ENCODE data around the gene DNAL1. TPM values are rescaled to one million over a fixed set of nuclear protein-coding genes. Genes with fewer than 3 reads are reported as not detected.

Gene DNAL1
- total and polyA plus RNA-seq, 2 experiments from 2014 or later, result 5.9 to 16.7 TPM

- peaks cover 35% of the 10 kb centered on the region for H3F3A ChIP-seq (ENCODE audit: insufficient read depth)
- H3K9me3 ChIP-seq (ENCODE audit: low read depth), result no peaks in the 10 kb centered on the region
- no peak for DNase-seq
- no peak for TF ChIP-seq EZH2phosphoT487 (IDR thresholded peaks at IDR 0.05; ENCODE audit: insufficient read depth, low read depth)
- peaks cover 16% of the 10 kb centered on the region for H3K4me1 ChIP-seq (ENCODE audit: insufficient read depth)
- H3K4me2 ChIP-seq (ENCODE audit: unreplicated experiment), result peak overlapping the region; percentile 93
- no peaks in the 10 kb centered on the region; the same call in 1 of the 2 replicates for H4K20me1 ChIP-seq (ENCODE audit: insufficient read depth)
- H3K27ac ChIP-seq, result peak overlapping the region; percentile 89
- H2AFZ ChIP-seq, result peak overlapping the region; percentile 81
- in situ Hi-C loops (cut with MboI), result no loop called here
- peak overlapping the region; percentile 95 for H3K9ac ChIP-seq
- H3K36me3 ChIP-seq (ENCODE audit: low read depth), result peaks cover 18% of the 10 kb centered on the region
- H3K79me2 ChIP-seq (ENCODE audit: insufficient read depth), result peaks cover 45% of the 10 kb centered on the region
- no peaks in the 10 kb centered on the region for H3K27me3 ChIP-seq (replicated peaks; ENCODE audit: insufficient read depth)
- H3K9me2 ChIP-seq (ENCODE audit: insufficient read depth), result no peaks in the 10 kb centered on the region
- H3K4me3 ChIP-seq, result peak overlapping the region; percentile 98
- 1 to 2% methylated on average over 21 of the region's 21 CpGs for WGBS, 2 experiments (ENCODE audit: low coverage in 1 of 2, low lambda C conversion rate in 2 of 2, missing lambda C conversion rate in 2 of 2)
These were observed 68.5 kb downstream of the DNAL1 start for GRCh38 chr14:73713206-73713802.

GRCh38 chr14:73713803-73714655 is 69.2 kb downstream of the DNAL1 start, which contains the start of gene PNMA1:
TSS of gene PNMA1 (minus strand) at chr14:73714384. CDS start at chr14:73713639, 745 bp downstream.
- Histone ChIP-seq H3K9ac (peak within 1 kb of the TSS; percentile 95), H3K4me3 (peak within 1 kb of the TSS; percentile 98), H3K9me2 (ENCODE audit: insufficient read depth) (no peaks in the 10 kb centered on the region), H3K27me3 (replicated peaks; ENCODE audit: insufficient read depth) (no peaks in the 10 kb centered on the region), H3F3A (ENCODE audit: insufficient read depth) (peaks cover 35% of the 10 kb centered on the region), H3K36me3 (ENCODE audit: low read depth) (peaks cover 18% of the 10 kb centered on the region), H3K79me2 (ENCODE audit: insufficient read depth) (peaks cover 45% of the 10 kb centered on the region), H2AFZ (peak within 1 kb of the TSS; percentile 81), H3K4me2 (ENCODE audit: unreplicated experiment) (peak within 1 kb of the TSS; percentile 93), H3K4me1 (ENCODE audit: insufficient read depth) (peaks cover 16% of the 10 kb centered on the region), H4K20me1 (ENCODE audit: insufficient read depth) (no peaks in the 10 kb centered on the region; the same call in 1 of the 2 replicates), H3K9me3 (ENCODE audit: low read depth) (no peaks in the 10 kb centered on the region), H3K27ac (peak within 1 kb of the TSS; percentile 89)
- peak; percentile 97 for DNase-seq
- in situ Hi-C loops (cut with MboI), result no loop called here
- TF ChIP-seq EZH2 (IDR thresholded peaks at IDR 0.05; ENCODE audit: insufficient read depth, poor library complexity, severe bottlenecking), result no peak
- TF ChIP-seq EZH2phosphoT487 (IDR thresholded peaks at IDR 0.05; ENCODE audit: insufficient read depth, low read depth), result no peak
- WGBS, 2 experiments (ENCODE audit: low coverage in 1 of 2, low lambda C conversion rate in 2 of 2, missing lambda C conversion rate in 2 of 2), result 1 to 2% methylated on average over 77 to 98 of the region's 113 CpGs

- Histone ChIP-seq H3K9me2 (ENCODE audit: insufficient read depth) (no peaks in the 10 kb centered on the region), H2AFZ (no peak overlapping the region), H3F3A (ENCODE audit: insufficient read depth) (peaks cover 35% of the 10 kb centered on the region), H3K4me1 (ENCODE audit: insufficient read depth) (peaks cover 16% of the 10 kb centered on the region), H3K4me2 (ENCODE audit: unreplicated experiment) (peak overlapping the region; percentile 93), H3K9me3 (ENCODE audit: low read depth) (no peaks in the 10 kb centered on the region), H3K27ac (peak overlapping the region; percentile 89), H3K27me3 (replicated peaks; ENCODE audit: insufficient read depth) (no peaks in the 10 kb centered on the region), H3K9ac (peak overlapping the region; percentile 95), H4K20me1 (ENCODE audit: insufficient read depth) (no peaks in the 10 kb centered on the region; the same call in 1 of the 2 replicates), H3K4me3 (peak overlapping the region; percentile 98), H3K79me2 (ENCODE audit: insufficient read depth) (peaks cover 40% of the 10 kb centered on the region), H3K36me3 (ENCODE audit: low read depth) (peaks cover 18% of the 10 kb centered on the region)
- in situ Hi-C loops (cut with MboI), result no loop called here
- no peak for TF ChIP-seq EZH2phosphoT487 (IDR thresholded peaks at IDR 0.05; ENCODE audit: insufficient read depth, low read depth)
- no peak for TF ChIP-seq EZH2 (IDR thresholded peaks at IDR 0.05; ENCODE audit: insufficient read depth, poor library complexity, severe bottlenecking)
- peak; percentile 68 for DNase-seq
- 40 to 42% methylated on average over 7 of the region's 7 CpGs for WGBS, 2 experiments (ENCODE audit: low coverage in 1 of 2, low lambda C conversion rate in 2 of 2, missing lambda C conversion rate in 2 of 2)
These were observed 69.9 kb downstream of the DNAL1 start for GRCh38 chr14:73714656-73715081.

- Histone ChIP-seq H2AFZ (no peak overlapping the region), H3K4me3 (no peak overlapping the region), H3K9ac (no peak overlapping the region), H3K9me2 (ENCODE audit: insufficient read depth) (no peaks in the 10 kb centered on the region), H3K9me3 (ENCODE audit: low read depth) (no peaks in the 10 kb centered on the region), H3K27ac (peak overlapping the region; percentile 89; the same call in 1 of the 2 replicates), H3K79me2 (ENCODE audit: insufficient read depth) (peaks cover 30% of the 10 kb centered on the region), H3F3A (ENCODE audit: insufficient read depth) (peaks cover 35% of the 10 kb centered on the region), H3K36me3 (ENCODE audit: low read depth) (peaks cover 18% of the 10 kb centered on the region), H3K4me1 (ENCODE audit: insufficient read depth) (peaks cover 16% of the 10 kb centered on the region), H3K27me3 (replicated peaks; ENCODE audit: insufficient read depth) (no peaks in the 10 kb centered on the region), H4K20me1 (ENCODE audit: insufficient read depth) (no peaks in the 10 kb centered on the region; the same call in 1 of the 2 replicates), H3K4me2 (ENCODE audit: unreplicated experiment) (no peak overlapping the region)
- TF ChIP-seq EZH2 (IDR thresholded peaks at IDR 0.05; ENCODE audit: insufficient read depth, poor library complexity, severe bottlenecking) (no peak), EZH2phosphoT487 (IDR thresholded peaks at IDR 0.05; ENCODE audit: insufficient read depth, low read depth) (no peak)
- in situ Hi-C loops (cut with MboI), result no loop called here
- WGBS, 2 experiments (ENCODE audit: low coverage in 1 of 2, low lambda C conversion rate in 2 of 2, missing lambda C conversion rate in 2 of 2), result 89 to 94% methylated on average over 4 of the region's 4 CpGs
- DNase-seq, result no peak
These were observed 70.9 kb downstream of the DNAL1 start for GRCh38 chr14:73715707-73716106.
